CD4-positive, alpha-beta T cell treated with Interleukin-6 for 4 hours (primary cell): ENCODE data around the gene MBD5.

Experiments used
- DNase-seq: peaks from one replicate; pipeline ENCODE4 v3.0.0-alpha.2; 2020; ENCODE audit warnings: mixed read lengths

The MBD5 gene

GRCh38 chr2:148317598-148317997 lies 296.7 kb downstream of the MBD5 start:
- DNase-seq, result no peak

GRCh38 chr2:148338541-148338940 lies 317.6 kb downstream of the MBD5 start:
- DNase-seq, result no peak

- no peak for DNase-seq
Measured at GRCh38 chr2:148342086-148342485, 321.2 kb downstream of the MBD5 start.

- no peak for DNase-seq
Measured at GRCh38 chr2:148350199-148350598, 329.3 kb downstream of the MBD5 start.

- no peak for DNase-seq
Measured at GRCh38 chr2:148351437-148352143, 330.7 kb downstream of the MBD5 start.

GRCh38 chr2:148358375-148358774 lies 337.5 kb downstream of the MBD5 start:
- DNase-seq, result no peak

DNA sequence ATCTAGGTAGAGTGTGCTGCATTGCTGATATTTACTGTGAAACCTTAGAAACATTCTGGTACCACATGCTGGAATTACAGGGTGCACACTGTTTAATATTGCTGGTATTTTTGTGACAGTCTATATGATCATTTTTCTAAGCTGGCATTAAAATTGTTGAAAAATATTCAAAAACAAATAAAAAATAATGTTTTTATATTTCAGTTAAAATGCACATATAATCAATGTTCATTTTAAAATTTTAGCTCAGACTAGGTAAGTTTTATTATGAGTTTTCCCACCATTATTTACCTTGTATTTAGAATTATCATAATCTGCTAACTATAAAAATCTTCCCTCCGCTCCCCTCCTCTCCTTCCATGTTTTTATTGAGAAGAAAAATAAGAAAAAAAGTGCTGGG lies 339.8 kb downstream of the MBD5 start:
- DNase-seq, result no peak

- no peak for DNase-seq
Measured at GRCh38 chr2:148362144-148362796, 341.4 kb downstream of the MBD5 start.

- DNase-seq, result no peak
Measured at GRCh38 chr2:148375214-148375613, 354.3 kb downstream of the MBD5 start.

DNA sequence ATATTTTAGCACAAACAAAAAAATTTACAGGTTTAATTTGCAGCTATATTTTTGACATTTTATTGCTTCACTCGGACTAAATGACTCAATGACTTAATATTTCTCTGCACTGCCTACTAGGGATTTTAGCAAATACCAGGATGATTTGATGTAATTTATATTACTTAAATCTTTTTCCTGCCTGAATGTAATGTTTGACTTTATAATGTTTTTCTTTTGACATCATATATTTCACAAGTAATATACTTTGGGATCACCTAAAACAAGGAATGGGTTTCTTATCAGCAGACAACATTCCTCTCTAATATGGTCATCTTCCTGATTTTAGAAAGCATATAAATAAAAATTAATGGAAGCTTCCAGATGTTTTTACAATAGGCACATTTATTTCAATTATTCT lies 370.4 kb downstream of the MBD5 start:
- no peak for DNase-seq

- DNase-seq, result no peak
Measured at GRCh38 chr2:148402786-148403185, 381.9 kb downstream of the MBD5 start.

DNA sequence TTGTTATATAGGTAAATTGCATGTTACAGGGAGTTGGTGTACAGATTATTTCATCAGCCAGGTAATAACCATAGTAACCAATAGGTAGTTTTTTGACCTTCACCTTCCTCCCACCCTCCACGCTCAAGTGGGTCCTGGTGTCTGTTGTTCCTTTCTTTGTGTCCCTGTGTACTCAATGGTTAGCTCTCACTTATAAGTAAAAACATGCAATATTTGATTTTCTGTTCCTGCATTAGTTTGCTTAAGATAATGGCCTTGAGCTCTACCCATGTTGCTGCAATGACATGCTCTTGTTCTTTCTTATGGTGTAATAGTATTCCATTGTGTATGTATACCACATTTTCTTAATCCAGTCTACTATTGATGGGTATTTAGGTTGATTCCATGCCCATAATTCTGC lies 390.0 kb downstream of the MBD5 start:
- DNase-seq, result no peak

DNA sequence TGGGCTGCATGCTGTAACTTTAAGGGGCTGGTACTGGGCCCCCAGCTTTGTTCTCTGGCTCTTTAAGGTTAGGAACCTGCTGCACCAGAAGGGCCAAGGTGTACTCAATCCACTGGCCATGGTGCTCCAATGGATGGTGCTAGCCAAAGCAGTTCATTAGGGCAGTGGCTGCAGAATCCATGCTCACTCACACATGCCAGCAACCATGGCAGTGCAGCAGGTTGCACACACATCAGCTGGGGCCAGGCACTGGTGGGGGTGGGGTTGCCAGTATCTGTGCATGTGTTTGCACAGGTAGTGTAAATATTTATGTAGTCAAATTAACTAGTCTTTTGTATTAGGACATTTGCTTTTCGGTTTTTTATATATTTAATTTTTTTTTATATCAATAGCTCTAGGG lies 395.4 kb downstream of the MBD5 start:
- no peak for DNase-seq

GRCh38 chr2:148430101-148430500 lies 409.2 kb downstream of the MBD5 start:
- no peak for DNase-seq

DNA sequence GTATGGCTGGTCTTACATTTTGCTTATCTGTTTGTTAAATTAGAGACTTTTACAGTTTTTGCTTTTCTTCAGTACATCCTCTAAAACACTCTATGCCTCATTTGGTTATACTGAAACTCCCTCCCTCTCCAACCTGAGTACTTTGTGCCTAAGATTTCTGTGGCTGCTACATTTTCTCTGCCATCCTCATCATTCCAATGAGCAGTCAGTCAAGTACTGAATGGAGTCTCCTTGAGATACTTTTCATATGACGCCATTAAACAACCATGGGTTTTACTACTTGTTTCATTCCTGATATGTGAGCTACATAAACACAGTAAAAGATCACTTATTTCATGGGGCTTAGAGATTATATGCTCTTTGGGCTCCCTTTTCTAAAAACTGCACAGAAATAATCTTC lies 427.0 kb downstream of the MBD5 start:
- DNase-seq, result no peak

GRCh38 chr2:148450531-148450930 lies 429.6 kb downstream of the MBD5 start:
- DNase-seq, result no peak

DNA sequence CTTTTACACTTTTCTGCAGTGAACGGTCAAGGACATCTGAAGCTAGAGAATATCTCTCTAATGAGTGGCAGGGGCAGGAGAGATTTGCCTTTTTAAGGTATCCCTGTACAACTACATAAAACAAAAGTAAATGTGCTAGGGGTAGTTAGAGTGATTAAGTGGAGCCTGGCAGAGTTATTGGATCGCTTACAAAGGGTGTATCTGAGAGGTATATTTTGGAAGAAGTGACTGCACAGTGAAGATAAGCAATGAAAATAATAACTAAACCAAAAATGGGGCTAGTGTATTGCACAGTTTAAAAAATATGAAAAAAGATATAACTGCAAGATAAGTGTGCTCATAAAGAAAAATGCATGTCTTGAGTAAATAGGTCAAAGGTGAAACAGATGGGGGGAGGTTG lies 430.2 kb downstream of the MBD5 start:
- no peak for DNase-seq

DNA sequence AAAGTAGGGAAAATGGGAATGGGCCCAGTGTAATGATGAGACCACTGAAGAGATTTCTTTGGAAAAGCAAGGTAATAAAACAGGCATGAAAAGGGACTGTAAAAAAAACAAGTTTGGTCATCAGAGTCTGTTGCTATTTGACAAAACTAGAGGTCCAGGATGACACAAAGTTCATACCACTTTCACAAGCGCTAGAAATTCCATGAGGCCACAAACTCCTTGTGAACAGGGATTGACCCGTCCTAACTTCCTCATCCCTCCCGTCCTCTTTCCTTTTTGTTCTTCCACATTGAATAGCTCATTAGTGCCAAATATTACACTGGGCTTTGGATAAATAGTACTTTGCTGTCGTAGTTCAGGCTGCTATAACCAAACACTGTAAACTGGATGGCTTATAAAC lies 434.9 kb downstream of the MBD5 start:
- no peak for DNase-seq

DNA sequence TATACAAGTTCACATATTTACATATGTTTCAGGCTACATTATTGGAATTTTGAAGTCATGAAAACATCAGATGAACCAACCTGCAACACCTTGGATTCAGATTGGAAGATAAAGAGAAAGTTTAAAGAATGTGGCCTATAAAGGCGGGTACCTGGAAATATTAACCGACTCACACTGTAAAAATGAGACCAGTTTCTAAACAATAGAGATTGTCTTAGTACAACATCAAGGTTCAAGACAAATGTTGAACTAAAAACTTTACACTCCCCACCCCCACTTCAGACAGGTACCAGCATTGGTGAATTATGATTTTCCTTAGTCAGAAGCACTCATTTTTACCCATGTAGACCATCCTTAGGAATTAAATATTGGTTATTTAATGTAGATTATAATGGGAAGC lies 437.3 kb downstream of the MBD5 start:
- no peak for DNase-seq

DNA sequence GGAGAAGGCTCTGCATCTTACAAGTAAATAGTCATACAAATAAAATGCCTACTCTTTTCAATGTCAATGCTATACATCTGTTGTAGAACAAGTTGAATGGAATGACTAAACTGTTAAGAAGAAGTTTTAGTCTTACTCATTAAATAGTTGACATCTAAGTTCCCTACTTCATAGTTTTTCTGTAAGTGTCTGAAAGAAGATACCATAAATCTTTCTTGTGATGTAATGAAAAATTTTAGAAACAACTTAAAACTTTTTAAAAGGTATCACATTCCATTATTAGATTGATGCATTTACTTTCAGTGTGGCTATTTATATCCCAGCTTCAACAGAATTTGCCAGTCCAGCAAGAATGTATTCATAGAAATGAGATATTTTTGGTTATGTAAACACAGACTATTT lies 438.5 kb downstream of the MBD5 start:
- no peak for DNase-seq

- DNase-seq, result no peak
Measured at GRCh38 chr2:148461876-148462275, 441.0 kb downstream of the MBD5 start.

DNA sequence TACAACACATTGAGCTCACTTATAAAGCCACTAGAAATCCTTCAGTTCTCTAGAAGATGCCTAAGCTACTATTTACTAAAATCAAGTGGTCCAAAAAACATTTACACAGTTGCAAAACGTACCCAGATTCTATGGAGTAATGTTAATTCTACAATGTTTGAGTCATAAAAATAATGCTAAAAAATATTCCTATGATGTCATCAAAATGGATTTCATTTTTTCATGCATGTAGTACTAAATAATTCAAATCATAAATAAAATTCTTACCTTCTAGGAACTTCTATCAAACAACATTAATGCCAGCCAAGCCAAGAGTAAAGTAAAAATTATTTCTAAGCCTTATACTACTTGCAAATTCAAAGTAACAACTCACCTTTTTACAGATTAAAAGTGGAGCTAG lies 454.7 kb downstream of the MBD5 start:
- DNase-seq, result no peak

DNA sequence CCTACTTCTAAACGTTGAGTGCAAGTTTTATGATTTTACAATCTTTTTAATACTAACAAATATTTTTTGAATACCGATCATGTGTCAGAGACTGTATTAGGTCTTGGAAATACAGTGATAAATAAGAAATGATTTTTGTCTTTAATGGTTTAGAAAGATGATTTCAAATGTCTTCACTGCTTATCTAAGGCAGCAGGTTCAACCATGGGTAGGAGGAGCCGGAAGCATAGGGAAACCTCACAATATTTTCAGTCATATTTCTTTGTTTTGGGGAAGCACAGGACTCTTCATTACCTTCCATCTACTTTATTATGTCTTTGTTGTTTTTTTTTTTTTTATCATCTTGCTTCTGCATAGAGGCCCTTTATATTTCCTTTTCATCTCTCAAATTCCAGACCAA lies 458.5 kb downstream of the MBD5 start:
- no peak for DNase-seq

DNA sequence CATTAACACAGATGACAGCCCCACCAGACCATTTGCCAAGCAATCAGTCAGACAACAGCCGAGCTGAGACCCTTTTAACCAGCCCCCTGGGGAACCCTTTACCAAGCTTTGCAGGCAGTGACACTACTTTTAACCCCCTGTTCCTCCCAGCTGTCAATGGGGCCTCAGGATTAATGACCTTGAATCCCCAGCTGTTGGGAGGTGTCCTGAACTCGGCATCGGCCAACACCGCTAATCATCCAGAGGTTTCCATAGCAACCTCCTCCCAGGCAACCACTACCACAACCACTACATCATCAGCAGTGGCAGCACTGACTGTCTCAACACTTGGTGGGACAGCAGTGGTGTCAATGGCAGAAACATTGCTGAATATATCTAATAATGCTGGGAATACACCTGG lies 462.8 kb downstream of the MBD5 start:
- DNase-seq, result no peak

GRCh38 chr2:148484066-148484465 lies 463.2 kb downstream of the MBD5 start:
- DNase-seq, result no peak
